ENCODE measurements around the gene LRFN3.
"Not testable (repeated sequence)": the region's sequence is repeated elsewhere in the genome, so short reads cannot be mapped to it uniquely, and the experiment has no call there.

The LRFN3 gene

DNA sequence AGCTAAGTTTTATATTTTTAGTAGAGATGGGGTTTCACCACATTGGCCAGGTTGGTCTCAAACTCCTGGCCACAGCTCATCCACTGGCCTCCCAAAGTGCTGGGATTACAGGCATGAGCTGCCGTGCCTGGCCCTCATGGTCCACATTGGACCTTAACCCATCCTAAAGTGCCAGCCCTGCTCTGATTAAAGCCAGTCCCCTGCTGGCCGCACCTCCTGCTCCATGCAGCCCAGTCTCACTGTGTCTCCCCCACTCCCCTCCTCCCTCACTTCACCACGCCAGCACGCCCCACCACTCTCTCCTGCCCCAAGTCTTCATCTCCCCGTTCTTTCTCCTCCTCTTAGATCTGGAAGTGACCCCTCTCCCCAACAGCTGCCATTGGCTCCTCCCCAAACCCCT lies 42.1 kb downstream of the LRFN3 start:
- H3K9me3 ChIP-seq (ENCODE audit: insufficient read depth, low read depth, low read length), result no peaks in the 10 kb centered on the region
- H3F3A ChIP-seq (ENCODE audit: low read depth), result no peaks in the 10 kb centered on the region
- no peaks in the 10 kb centered on the region for H3K9me2 ChIP-seq (replicated peaks; ENCODE audit: low read depth, low read length)
- no peaks in the 10 kb centered on the region for H3K79me2 ChIP-seq (ENCODE audit: insufficient read depth, low read length)
- no peaks in the 10 kb centered on the region for H3K27me3 ChIP-seq (ENCODE audit: insufficient read depth, low read length, poor library complexity, severe bottlenecking)
- no peak overlapping the region for H3K4me3 ChIP-seq (ENCODE audit: low read length, poor library complexity, severe bottlenecking)
- H2AFZ ChIP-seq (ENCODE audit: low read length), result no peak overlapping the region
- no peak overlapping the region for H3K4me2 ChIP-seq (ENCODE audit: low read depth, low read length, poor library complexity, severe bottlenecking)
- TF ChIP-seq CTCF (conservative IDR thresholded peaks at IDR 0.05; ENCODE audit: low read length) (no peak), EZH2phosphoT487 (IDR thresholded peaks at IDR 0.05; ENCODE audit: borderline replicate concordance) (no peak)
- no peaks in the 10 kb centered on the region for H4K20me1 ChIP-seq (ENCODE audit: insufficient read depth, low read length, poor library complexity, severe bottlenecking)
- no peak overlapping the region for H3K9ac ChIP-seq (ENCODE audit: low read depth, low read length, poor library complexity, severe bottlenecking)
- no peaks in the 10 kb centered on the region for H3K36me3 ChIP-seq (ENCODE audit: insufficient read depth, low read length)
- H3K4me1 ChIP-seq (ENCODE audit: insufficient read depth, low read length, poor library complexity, severe bottlenecking), result no peaks in the 10 kb centered on the region

DNA sequence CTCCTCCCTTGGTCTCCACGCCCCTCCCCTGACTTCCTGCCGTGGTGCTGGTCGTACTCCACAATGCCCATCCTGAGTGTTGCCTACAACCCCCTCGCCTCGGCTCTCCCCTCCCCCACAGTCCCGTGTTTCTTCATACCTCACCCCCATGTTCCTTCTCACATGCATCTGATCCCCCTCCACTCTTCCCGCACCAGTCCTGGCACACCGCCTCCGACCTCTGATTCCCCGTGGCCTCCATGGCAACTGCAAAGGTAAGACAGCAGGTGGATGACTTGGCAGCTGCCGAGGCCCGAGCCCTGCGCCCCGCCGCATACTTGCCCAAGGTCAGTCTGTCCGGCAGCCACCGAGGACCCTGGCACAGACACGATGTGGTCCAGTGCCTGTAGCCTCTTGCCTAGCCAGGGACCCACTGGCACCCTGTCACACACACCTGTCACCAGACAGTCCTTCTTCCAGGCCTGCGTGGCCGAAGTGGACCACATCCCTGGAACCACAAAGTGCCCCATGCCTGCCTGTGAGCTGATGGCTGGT lies 42.7 kb downstream of the LRFN3 start:
- Histone ChIP-seq H3K9ac (ENCODE audit: low read depth, low read length, poor library complexity, severe bottlenecking) (no peak overlapping the region), H3K79me2 (ENCODE audit: insufficient read depth, low read length) (no peaks in the 10 kb centered on the region), H4K20me1 (ENCODE audit: insufficient read depth, low read length, poor library complexity, severe bottlenecking) (no peaks in the 10 kb centered on the region), H3K36me3 (ENCODE audit: insufficient read depth, low read length) (no peaks in the 10 kb centered on the region), H3F3A (ENCODE audit: low read depth) (no peaks in the 10 kb centered on the region), H3K9me2 (replicated peaks; ENCODE audit: low read depth, low read length) (no peaks in the 10 kb centered on the region), H3K27me3 (ENCODE audit: insufficient read depth, low read length, poor library complexity, severe bottlenecking) (no peaks in the 10 kb centered on the region), H2AFZ (ENCODE audit: low read length) (no peak overlapping the region), H3K4me2 (ENCODE audit: low read depth, low read length, poor library complexity, severe bottlenecking) (no peak overlapping the region), H3K9me3 (ENCODE audit: insufficient read depth, low read depth, low read length) (no peaks in the 10 kb centered on the region), H3K4me3 (ENCODE audit: low read length, poor library complexity, severe bottlenecking) (no peak overlapping the region), H3K4me1 (ENCODE audit: insufficient read depth, low read length, poor library complexity, severe bottlenecking) (no peaks in the 10 kb centered on the region)
- TF ChIP-seq EZH2phosphoT487 (IDR thresholded peaks at IDR 0.05; ENCODE audit: borderline replicate concordance) (no peak), CTCF (conservative IDR thresholded peaks at IDR 0.05; ENCODE audit: low read length) (no peak)

DNA sequence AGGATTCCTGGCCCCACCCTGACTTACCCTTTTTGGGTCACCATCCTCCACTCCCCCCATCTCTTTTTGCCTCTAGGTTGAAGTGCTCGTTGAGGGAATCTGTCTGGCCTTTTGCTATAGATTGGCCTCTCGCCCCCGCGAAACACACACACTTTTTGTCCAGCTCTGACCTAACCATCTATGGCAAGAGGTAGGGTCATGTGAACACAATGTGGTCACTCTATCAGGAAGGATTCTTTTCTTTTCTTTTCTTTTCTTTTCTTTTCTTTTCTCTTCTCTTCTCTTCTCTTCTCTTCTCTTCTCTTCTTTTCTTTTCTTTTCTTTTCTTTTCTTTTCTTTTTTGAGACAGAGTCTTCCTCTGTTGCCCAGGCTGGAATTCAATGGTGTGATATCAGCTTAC lies 44.8 kb downstream of the LRFN3 start:
- H3K9me2 ChIP-seq (replicated peaks; ENCODE audit: low read depth, low read length); H4K20me1 ChIP-seq (ENCODE audit: insufficient read depth, low read length, poor library complexity, severe bottlenecking); H3K79me2 ChIP-seq (ENCODE audit: insufficient read depth, low read length); H3K36me3 ChIP-seq (ENCODE audit: insufficient read depth, low read length); H2AFZ ChIP-seq (ENCODE audit: low read length); H3K27me3 ChIP-seq (ENCODE audit: insufficient read depth, low read length, poor library complexity, severe bottlenecking); H3K9ac ChIP-seq (ENCODE audit: low read depth, low read length, poor library complexity, severe bottlenecking); H3K4me3 ChIP-seq (ENCODE audit: low read length, poor library complexity, severe bottlenecking); H3K9me3 ChIP-seq (ENCODE audit: insufficient read depth, low read depth, low read length); H3F3A ChIP-seq (ENCODE audit: low read depth); H3K4me1 ChIP-seq (ENCODE audit: insufficient read depth, low read length, poor library complexity, severe bottlenecking); H3K4me2 ChIP-seq (ENCODE audit: low read depth, low read length, poor library complexity, severe bottlenecking): not testable (repeated sequence)

DNA sequence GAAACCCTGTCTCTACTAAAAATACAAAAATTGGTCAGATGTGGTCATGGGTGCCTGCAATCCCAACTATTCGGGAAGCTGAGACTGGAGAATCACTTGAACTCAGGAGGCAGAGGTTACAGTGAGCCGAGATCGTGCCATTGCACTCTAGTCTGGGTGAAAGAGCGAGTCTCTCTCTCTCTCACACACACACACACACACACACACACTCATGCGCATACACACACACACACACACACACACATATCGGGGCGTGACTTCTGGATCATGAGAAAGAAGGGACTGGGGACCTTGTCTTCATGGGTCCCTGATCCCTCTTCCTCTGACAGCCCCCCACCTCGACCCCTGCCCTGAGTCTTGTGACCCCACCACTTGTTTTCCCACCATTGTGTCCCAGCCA lies 47.0 kb downstream of the LRFN3 start:
- H2AFZ ChIP-seq (ENCODE audit: low read length), result no peak overlapping the region
- no peak overlapping the region for H3K4me2 ChIP-seq (ENCODE audit: low read depth, low read length, poor library complexity, severe bottlenecking)
- no peaks in the 10 kb centered on the region for H3K9me2 ChIP-seq (replicated peaks; ENCODE audit: low read depth, low read length)
- no peaks in the 10 kb centered on the region for H3K79me2 ChIP-seq (ENCODE audit: insufficient read depth, low read length)
- H3K4me1 ChIP-seq (ENCODE audit: insufficient read depth, low read length, poor library complexity, severe bottlenecking), result no peaks in the 10 kb centered on the region
- H3K4me3 ChIP-seq (ENCODE audit: low read length, poor library complexity, severe bottlenecking), result no peak overlapping the region
- H3F3A ChIP-seq (ENCODE audit: low read depth), result no peaks in the 10 kb centered on the region
- H3K9me3 ChIP-seq (ENCODE audit: insufficient read depth, low read depth, low read length), result no peaks in the 10 kb centered on the region
- no peaks in the 10 kb centered on the region for H3K36me3 ChIP-seq (ENCODE audit: insufficient read depth, low read length)
- H3K27me3 ChIP-seq (ENCODE audit: insufficient read depth, low read length, poor library complexity, severe bottlenecking), result peaks cover 13% of the 10 kb centered on the region
- H3K9ac ChIP-seq (ENCODE audit: low read depth, low read length, poor library complexity, severe bottlenecking), result no peak overlapping the region
- no peaks in the 10 kb centered on the region for H4K20me1 ChIP-seq (ENCODE audit: insufficient read depth, low read length, poor library complexity, severe bottlenecking)
- no peak for TF ChIP-seq CTCF (conservative IDR thresholded peaks at IDR 0.05; ENCODE audit: low read length)
- no peak for TF ChIP-seq EZH2phosphoT487 (IDR thresholded peaks at IDR 0.05; ENCODE audit: borderline replicate concordance)
